Fibroblast of mammary gland (primary cell): ENCODE results near the gene TOX2.

ENCODE experiments used
- DNase-seq: peaks from one replicate; pipeline ENCODE4 v3.0.0-alpha.2; 2010; ENCODE audit warnings: low read depth
- H3K4me3 ChIP-seq: 2 replicates; pipeline ENCODE4 v1.5.1; 2011; ENCODE audit warnings: low read depth, mild to moderate bottlenecking, low read length, moderate library complexity; ENCODE audit not compliant: control insufficient read depth
- CTCF ChIP-seq: conservative IDR thresholded peaks from 2 replicates; pipeline ENCODE4 v1.5.1; 2011; ENCODE audit warnings: low read depth, low read length, inconsistent platforms; ENCODE audit not compliant: control insufficient read depth, insufficient read depth

TOX2 gene

GRCh38 chr20:43963872-43964791 is 49.5 kb downstream of the TOX2 start:
- peak; percentile 91 for DNase-seq
- no peak for TF ChIP-seq CTCF
- no peak overlapping the region for H3K4me3 ChIP-seq

- no peak for DNase-seq
- H3K4me3 ChIP-seq, result no peak overlapping the region
- TF ChIP-seq CTCF, result no peak
These were observed 53.8 kb downstream of the TOX2 start for GRCh38 chr20:43968341-43969000.

GRCh38 chr20:43969028-43969447 is 54.4 kb downstream of the TOX2 start:
- TF ChIP-seq CTCF, result no peak
- DNase-seq, result no peak
- no peak overlapping the region for H3K4me3 ChIP-seq

- no peak for TF ChIP-seq CTCF
- no peak for DNase-seq
- no peak overlapping the region for H3K4me3 ChIP-seq
These were observed 55.0 kb downstream of the TOX2 start for GRCh38 chr20:43969501-43970182.

GRCh38 chr20:43971267-43971666 is 56.6 kb downstream of the TOX2 start:
- H3K4me3 ChIP-seq, result no peak overlapping the region
- no peak for DNase-seq
- no peak for TF ChIP-seq CTCF

GRCh38 chr20:43972051-43972450 is 57.4 kb downstream of the TOX2 start:
- H3K4me3 ChIP-seq, result no peak overlapping the region
- TF ChIP-seq CTCF, result no peak
- DNase-seq, result no peak
